HL-60 (cell line): ENCODE results near the gene IL12B.
"Not testable (repeated sequence)": the region's sequence is repeated elsewhere in the genome, so short reads cannot be mapped to it uniquely, and the experiment has no call there.

ENCODE experiments used
- CTCF ChIP-seq: IDR thresholded peaks from one replicate; pipeline ENCODE4 v1.5.1; 2011; ENCODE audit warnings: low read length, control low read depth, inconsistent platforms; ENCODE audit not compliant: insufficient read depth
- POLR2AphosphoS5 ChIP-seq: IDR thresholded peaks from 2 replicates; pipeline ENCODE4 v1.6.1; 2012; ENCODE audit warnings: low read depth
- SPI1 ChIP-seq: IDR thresholded peaks from 2 replicates; pipeline ENCODE4 v1.6.1; 2012; ENCODE audit warnings: low read depth, mild to moderate bottlenecking, borderline replicate concordance
- TF ChIP-seq, protein P1 (sequence below): IDR thresholded peaks from 2 replicates; pipeline ENCODE4 v1.6.1; 2012; ENCODE audit warnings: low read depth; ENCODE audit not compliant: insufficient replicate concordance

- not testable (repeated sequence) for TF ChIP-seq CTCF, SPI1, POLR2AphosphoS5
- TF ChIP-seq, protein P1, sequence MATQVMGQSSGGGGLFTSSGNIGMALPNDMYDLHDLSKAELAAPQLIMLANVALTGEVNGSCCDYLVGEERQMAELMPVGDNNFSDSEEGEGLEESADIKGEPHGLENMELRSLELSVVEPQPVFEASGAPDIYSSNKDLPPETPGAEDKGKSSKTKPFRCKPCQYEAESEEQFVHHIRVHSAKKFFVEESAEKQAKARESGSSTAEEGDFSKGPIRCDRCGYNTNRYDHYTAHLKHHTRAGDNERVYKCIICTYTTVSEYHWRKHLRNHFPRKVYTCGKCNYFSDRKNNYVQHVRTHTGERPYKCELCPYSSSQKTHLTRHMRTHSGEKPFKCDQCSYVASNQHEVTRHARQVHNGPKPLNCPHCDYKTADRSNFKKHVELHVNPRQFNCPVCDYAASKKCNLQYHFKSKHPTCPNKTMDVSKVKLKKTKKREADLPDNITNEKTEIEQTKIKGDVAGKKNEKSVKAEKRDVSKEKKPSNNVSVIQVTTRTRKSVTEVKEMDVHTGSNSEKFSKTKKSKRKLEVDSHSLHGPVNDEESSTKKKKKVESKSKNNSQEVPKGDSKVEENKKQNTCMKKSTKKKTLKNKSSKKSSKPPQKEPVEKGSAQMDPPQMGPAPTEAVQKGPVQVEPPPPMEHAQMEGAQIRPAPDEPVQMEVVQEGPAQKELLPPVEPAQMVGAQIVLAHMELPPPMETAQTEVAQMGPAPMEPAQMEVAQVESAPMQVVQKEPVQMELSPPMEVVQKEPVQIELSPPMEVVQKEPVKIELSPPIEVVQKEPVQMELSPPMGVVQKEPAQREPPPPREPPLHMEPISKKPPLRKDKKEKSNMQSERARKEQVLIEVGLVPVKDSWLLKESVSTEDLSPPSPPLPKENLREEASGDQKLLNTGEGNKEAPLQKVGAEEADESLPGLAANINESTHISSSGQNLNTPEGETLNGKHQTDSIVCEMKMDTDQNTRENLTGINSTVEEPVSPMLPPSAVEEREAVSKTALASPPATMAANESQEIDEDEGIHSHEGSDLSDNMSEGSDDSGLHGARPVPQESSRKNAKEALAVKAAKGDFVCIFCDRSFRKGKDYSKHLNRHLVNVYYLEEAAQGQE, result not testable (repeated sequence)
Observed at GRCh38 chr5:159350216-159350615, 19.9 kb upstream of the IL12B start.
